Body of pancreas (tissue), 4 donors: ENCODE measurements around the gene PTX4. TPM values are rescaled to one million over a fixed set of nuclear protein-coding genes. Genes with fewer than 3 reads are reported as not detected.

ENCODE experiments used
- ATAC-seq: fragments of 150-250 bp; one replicate; pipeline ENCODE4 v1.9.1; 2016
- DNase-seq, 4 donors: peaks; one replicate each; pipeline ENCODE4 v3.0.0-alpha.2; 2019
- H3K27ac ChIP-seq, 4 donors: fragments of 200-600 bp; sonication (generic); 1 replicate in 3 of 4; 2 replicates in 1 of 4; pipeline versions ENCODE4 v1.5.1 to v1.6.1; 2016 to 2019; ENCODE audit warnings: mild to moderate bottlenecking in 1 of 4, mixed read lengths in 1 of 4, moderate library complexity in 1 of 4
- H3K27me3 ChIP-seq, 2 donors: fragments of 200-600 bp; sonication (generic); one replicate each; pipeline ENCODE4 v1.6.0; 2016; ENCODE audit warnings: mild to moderate bottlenecking in 1 of 2
- H3K36me3 ChIP-seq, 2 donors: fragments of 200-600 bp; sonication (generic); replicated peaks in 1 of 2; 2 replicates each; pipeline ENCODE4 v1.5.1; 2016; ENCODE audit warnings: low read depth in 2 of 2; ENCODE audit not compliant: insufficient read depth in 1 of 2
- H3K4me1 ChIP-seq: fragments of 200-600 bp; sonication (generic); one replicate; pipeline ENCODE4 v1.6.0; 2016
- H3K4me3 ChIP-seq, 2 donors: fragments of 200-600 bp; sonication (generic); 1 replicate in 1 of 2; 2 replicates in 1 of 2; pipeline ENCODE4 v1.5.1; 2016 to 2019
- H3K9me3 ChIP-seq, 3 donors: fragments of 200-600 bp; sonication (generic); 1 replicate in 2 of 3; 2 replicates in 1 of 3; pipeline ENCODE4 v1.5.1; 2016
- CTCF ChIP-seq, 7 experiments: fragments of 450-650 bp in 4 of 7; fragments of 200-600 bp in 3 of 7; sonication (generic) in 3 of 7; IDR thresholded peaks; one replicate each; pipeline ENCODE4 v1.5.1; 2016 to 2019; ENCODE audit warnings: antibody characterized with exemption in 7 of 7
- POLR2A ChIP-seq, 3 donors: fragments of 450-650 bp; IDR thresholded peaks; one replicate each; pipeline ENCODE4 v1.6.1; 2016; ENCODE audit warnings: antibody characterized with exemption in 3 of 3, mild to moderate bottlenecking in 2 of 3
- WGBS, 2 donors: methylation state at CpG; one replicate each; pipeline ENCODE4 v1.1.5; 2017; 5-methylcytosine and 5-hydroxymethylcytosine counted together
- intact Hi-C: fragments of 100-400 bp; cut with DNase I; formaldehyde crosslinking; loops from one replicate; pipeline ENCODE4 v1.15.1; 2023
- total RNA-seq, 2 donors: library from RNA; depleted of rRNA; stranded (reverse); fragments of >200 nt; gene quantifications; one replicate each; pipeline ENCODE4 v1.1.0, GENCODE V29; 2016

Gene PTX4
- total RNA-seq, 2 donors from 2014 or later: not detected

- no peak for TF ChIP-seq CTCF (IDR thresholded peaks at IDR 0.05)
- intact Hi-C loops: no loop called here
- WGBS, 2 donors: 93 to 96% methylated on average over 13 to 26 of the region's 26 CpGs
- Histone ChIP-seq H3K27me3 (no peaks in the 10 kb centered on the region), H3K4me1 (no peaks in the 10 kb centered on the region), H3K4me3 (no peak overlapping the region), H3K36me3 (peaks cover 0 to 23% of the 10 kb centered on the region in 2 donors), H3K9me3 (no peaks in the 10 kb centered on the region), H3K27ac (no peak overlapping the region)
- no peak for DNase-seq
- no peak for ATAC-seq
Measured at GRCh38 chr16:1458336-1458976, 30.3 kb downstream of the PTX4 start.

- Histone ChIP-seq H3K27ac (no peak overlapping the region), H3K27me3 (no peaks in the 10 kb centered on the region), H3K9me3 (no peaks in the 10 kb centered on the region), H3K4me1 (no peaks in the 10 kb centered on the region), H3K4me3 (no peak overlapping the region), H3K36me3 (peaks cover 0 to 23% of the 10 kb centered on the region in 2 donors)
- no peak for TF ChIP-seq CTCF (IDR thresholded peaks at IDR 0.05)
- no peak for TF ChIP-seq POLR2A (IDR thresholded peaks at IDR 0.05)
- intact Hi-C loops: no loop called here
- WGBS, 2 donors: 90 to 97% methylated on average over 9 to 42 of the region's 42 CpGs
- DNase-seq (no peak), ATAC-seq (no peak)
Measured at GRCh38 chr16:1457489-1458245, 31.1 kb downstream of the PTX4 start.

- 89 to 94% methylated on average over 6 to 15 of the region's 16 CpGs for WGBS, 2 donors
- intact Hi-C loops: no loop called here
- H3K4me3 ChIP-seq: no peak overlapping the region
- H3K27ac ChIP-seq: no peak overlapping the region
- ATAC-seq: no peak
- H3K4me1 ChIP-seq: no peaks in the 10 kb centered on the region
- TF ChIP-seq POLR2A (IDR thresholded peaks at IDR 0.05) (no peak), CTCF (IDR thresholded peaks at IDR 0.05) (no peak)
- H3K27me3 ChIP-seq: no peaks in the 10 kb centered on the region
- no peak for DNase-seq
- H3K9me3 ChIP-seq: no peaks in the 10 kb centered on the region
- H3K36me3 ChIP-seq: peaks cover 0 to 23% of the 10 kb centered on the region in 2 donors
Measured at GRCh38 chr16:1456951-1457350, 31.8 kb downstream of the PTX4 start.

- intact Hi-C loops: no loop called here
- no peak overlapping the region for H3K4me3 ChIP-seq
- H3K4me1 ChIP-seq: no peaks in the 10 kb centered on the region
- no peak for ATAC-seq
- H3K36me3 ChIP-seq: peaks cover 0 to 22% of the 10 kb centered on the region in 2 donors
- H3K27me3 ChIP-seq: no peaks in the 10 kb centered on the region
- H3K27ac ChIP-seq: no peak overlapping the region
- H3K9me3 ChIP-seq: no peaks in the 10 kb centered on the region
- no peak for TF ChIP-seq POLR2A (IDR thresholded peaks at IDR 0.05)
- DNase-seq: no peak
- 89 to 92% methylated on average over 8 to 41 of the region's 41 CpGs for WGBS, 2 donors
Measured at GRCh38 chr16:1455190-1456171, 33.3 kb downstream of the PTX4 start.

GRCh38 chr16:1454561-1454960 lies 34.2 kb downstream of the PTX4 start:
- H3K36me3 ChIP-seq: peaks cover 0 to 22% of the 10 kb centered on the region in 2 donors

More at GRCh38 chr16:1454561-1454960, 34.2 kb downstream of the PTX4 start:
- 87% methylated on average over 14 of the region's 17 CpGs; no CpG with 5 or more reads in 1 of the 2 donors for WGBS, 2 donors
- H3K4me3 ChIP-seq: no peak overlapping the region
- H3K27me3 ChIP-seq: no peaks in the 10 kb centered on the region
- no peaks in the 10 kb centered on the region for H3K9me3 ChIP-seq
- no peaks in the 10 kb centered on the region for H3K4me1 ChIP-seq
- H3K27ac ChIP-seq: no peak overlapping the region
- no peak for ATAC-seq
- no peak for DNase-seq
- TF ChIP-seq POLR2A (IDR thresholded peaks at IDR 0.05) (no peak), CTCF (IDR thresholded peaks at IDR 0.05) (no peak)
- intact Hi-C loops: no loop called here
